K562 treated with DMSO at 1 percent for 12 hours (cell line): ENCODE data around the gene OBP2A. TPM values are rescaled to one million over a fixed set of nuclear protein-coding genes. Genes with fewer than 3 reads are reported as not detected.

ENCODE experiments used
- total RNA-seq: library from RNA; unstranded; fragments of 300-600 nt; gene quantifications from 2 replicates; pipeline ENCODE4 v1.2.3, GENCODE V29; 2022; ENCODE audit not compliant: insufficient read depth

Gene OBP2A
- not detected in 2 replicates for total RNA-seq

GRCh38 chr9:135545646-135546176 lies at the start of gene OBP2A:
OBP2A (plus strand) TSS chr9:135546126; CDS start chr9:135546181, 55 bp downstream.

GRCh38 chr9:135500525-135501260 lies 45.2 kb upstream of the OBP2A start, which contains the start of gene MRPS2:
MRPS2 (plus strand) TSS chr9:135500682; CDS start chr9:135500711, 29 bp downstream.

GRCh38 chr9:135520916-135521607 lies 24.9 kb upstream of the OBP2A start, which contains the start of gene LCN1:
LCN1 (plus strand) TSS chr9:135521440; CDS start chr9:135521498, 58 bp downstream.

DNA sequence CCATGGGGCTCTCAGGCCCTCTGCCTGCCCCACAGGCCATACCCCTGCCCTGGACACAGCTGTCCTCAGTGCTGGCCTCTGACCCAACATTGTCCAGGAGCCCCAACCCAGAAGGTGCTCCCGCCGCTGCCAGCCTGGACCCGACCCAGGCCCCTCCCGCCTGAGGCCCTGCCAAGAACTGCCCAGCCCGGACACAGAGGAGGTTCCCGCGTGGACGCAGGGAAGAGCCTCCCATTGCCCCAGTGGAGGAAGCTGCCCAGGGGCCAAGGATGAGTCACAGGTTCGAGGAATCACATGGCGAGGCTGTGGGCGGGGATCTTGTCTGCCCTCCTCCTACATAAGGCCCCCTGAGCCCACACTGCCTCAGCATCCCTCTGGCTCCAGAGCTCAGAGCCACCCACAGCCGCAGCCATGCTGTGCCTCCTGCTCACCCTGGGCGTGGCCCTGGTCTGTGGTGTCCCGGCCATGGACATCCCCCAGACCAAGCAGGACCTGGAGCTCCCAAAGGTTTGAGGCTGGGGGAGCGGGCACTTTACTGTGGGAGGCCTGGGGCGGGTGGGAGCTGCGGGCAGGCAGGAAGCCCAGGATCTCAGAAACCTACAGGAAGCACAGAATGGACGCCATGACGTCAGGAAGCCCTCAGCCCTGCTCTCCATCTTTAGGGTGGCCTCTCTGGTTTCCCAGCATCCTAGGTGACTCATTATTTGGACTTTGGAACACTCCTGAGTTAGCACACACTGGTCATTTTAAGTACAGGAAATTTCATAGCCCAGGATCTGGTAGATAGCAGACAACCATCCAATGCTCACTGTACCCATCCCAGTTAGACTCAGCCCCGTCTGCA lies 15.7 kb downstream of the OBP2A start, which contains the start of gene PAEP:
PAEP (plus strand) TSS at position 366 of the 844 bp plus-strand sequence.

Other genes with a start within 250 kb of the OBP2A start
- 12.8 and 25.3 TPM in 2 replicates for gene PPP1R26, start 66.3 kb upstream of the OBP2A start, total RNA-seq
- gene MRPS2, start 45.4 kb upstream of the OBP2A start, total RNA-seq, result 82.8 and 83.3 TPM in 2 replicates
- gene LCN1, start 24.7 kb upstream of the OBP2A start, total RNA-seq, result not detected in 2 replicates
- 0.88 and 5.8 TPM in 2 replicates for gene PAEP, start 15.6 kb downstream of the OBP2A start, total RNA-seq
- gene GLT6D1, start 93.4 kb downstream of the OBP2A start, total RNA-seq, result not detected in 2 replicates
- gene LCN9, start 117.2 kb downstream of the OBP2A start, total RNA-seq, result not detected in 2 replicates
- 0.42 TPM in 1 of 2 replicates, not detected in the other for gene SOHLH1, start 153.4 kb downstream of the OBP2A start, total RNA-seq
- not detected in 2 replicates for gene KCNT1, start 156.1 kb downstream of the OBP2A start, total RNA-seq